IMR-90 (cell line): ENCODE data around the gene DACT2. TPM values are rescaled to one million over a fixed set of nuclear protein-coding genes. Genes with fewer than 3 reads are reported as not detected.

Experiments used
- ATAC-seq: fragments of 200-7000 bp; cut with Tn5 transposase; 2 replicates; pipeline ENCODE4 v1.9.1; 2020; ENCODE audit warnings: low read depth, mild to moderate bottlenecking, moderate library complexity
- BruUV-seq: library from RNA; stranded (reverse); fragments of 400-500 nt; replicated peaks from 2 replicates; lab custom pipeline; 2021; lab: Mats Ljungman, UMichigan
- CTCF ChIA-PET: fragments of 300-600 bp; formaldehyde crosslinking; extraction: SDS; loops from one replicate; lab custom pipeline; 2021; ENCODE audit warnings: antibody characterized with exemption; lab: Yijun Ruan, JAX
- POLR2A ChIA-PET: fragments of 300-600 bp; sonication (Branson Sonifier 250); formaldehyde crosslinking; loops from one replicate; lab custom pipeline; 2022; ENCODE audit warnings: antibody characterized with exemption; ENCODE audit not compliant: unreplicated experiment; lab: Charles Lee
- DNase-seq: peaks from one replicate; pipeline ENCODE4 v3.0.0; 2013
- H2AFZ ChIP-seq: replicated peaks from 2 replicates; pipeline ENCODE3; 2013; ENCODE audit warnings: low read length, mild to moderate bottlenecking; ENCODE audit not compliant: poor library complexity
- H2AK5ac ChIP-seq: 2 replicates; pipeline ENCODE4 v1.6.1; 2013; ENCODE audit warnings: low read depth, low read length, inconsistent platforms
- H2AK9ac ChIP-seq: replicated peaks from 2 replicates; pipeline ENCODE3; 2013; ENCODE audit warnings: mild to moderate bottlenecking, low read depth, low read length, moderate library complexity; ENCODE audit not compliant: poor library complexity
- H2BK120ac ChIP-seq: 2 replicates; pipeline ENCODE4 v1.6.1; 2013; ENCODE audit warnings: low read depth, low read length, inconsistent platforms
- H2BK15ac ChIP-seq: 3 replicates; pipeline ENCODE4 v1.6.1; 2013; ENCODE audit warnings: low read depth, low read length, inconsistent platforms
- H2BK20ac ChIP-seq: 2 replicates; pipeline ENCODE4 v1.6.1; 2013; ENCODE audit warnings: low read depth, mild to moderate bottlenecking, inconsistent platforms, low read length, moderate library complexity
- H2BK5ac ChIP-seq: 2 replicates; pipeline ENCODE4 v1.6.1; 2013; ENCODE audit warnings: mild to moderate bottlenecking, low read depth, low read length, inconsistent platforms; ENCODE audit not compliant: poor library complexity, severe bottlenecking
- H3K14ac ChIP-seq: replicated peaks from 2 replicates; pipeline ENCODE4 v1.6.1; 2013; ENCODE audit warnings: low read depth, low read length, inconsistent platforms
- H3K18ac ChIP-seq: 2 replicates; pipeline ENCODE4 v1.6.1; 2013; ENCODE audit warnings: low read depth, low read length, control low read depth
- H3K23ac ChIP-seq: 2 replicates; pipeline ENCODE4 v1.6.1; 2013; ENCODE audit warnings: low read depth, low read length, inconsistent platforms
- H3K27ac ChIP-seq: 2 replicates; pipeline ENCODE4 v1.5.1; 2013; ENCODE audit warnings: mild to moderate bottlenecking, control low read depth, low read length; ENCODE audit not compliant: insufficient read depth
- H3K27me3 ChIP-seq: 2 replicates; pipeline ENCODE4 v1.6.1; 2013; ENCODE audit warnings: low read length; ENCODE audit not compliant: control insufficient read depth, insufficient read depth
- H3K36me3 ChIP-seq: 2 replicates; pipeline ENCODE4 v1.6.1; 2013; ENCODE audit warnings: low read length, mixed read lengths; ENCODE audit not compliant: control insufficient read depth, insufficient read depth
- H3K4ac ChIP-seq: 2 replicates; pipeline ENCODE4 v1.6.1; 2013; ENCODE audit warnings: low read depth, low read length, inconsistent platforms
- H3K4me1 ChIP-seq: 2 replicates; pipeline ENCODE4 v1.6.1; 2013; ENCODE audit warnings: low read length, mixed read lengths; ENCODE audit not compliant: control insufficient read depth, insufficient read depth
- H3K4me2 ChIP-seq: 2 replicates; pipeline ENCODE4 v1.6.1; 2013; ENCODE audit warnings: low read depth, mild to moderate bottlenecking, control low read depth, low read length, moderate library complexity
- H3K4me3 ChIP-seq: 2 replicates; pipeline ENCODE4 v1.5.1; 2013; ENCODE audit warnings: low read depth, mild to moderate bottlenecking, control low read depth, low read length, moderate library complexity; ENCODE audit not compliant: insufficient read depth
- H3K56ac ChIP-seq: 2 replicates; pipeline ENCODE4 v1.6.1; 2013; ENCODE audit warnings: low read length, inconsistent platforms; ENCODE audit not compliant: insufficient read depth; ENCODE audit errors: extremely low read depth
- H3K79me1 ChIP-seq, 2 experiments: 2 replicates each; pipeline ENCODE4 v1.6.1; 2013; ENCODE audit warnings: low read length in 2 of 2, inconsistent platforms in 1 of 2, low read depth in 1 of 2
- H3K9ac ChIP-seq: 2 replicates; pipeline ENCODE4 v1.6.1; 2013; ENCODE audit warnings: low read depth, low read length, control low read depth
- H3K9me1 ChIP-seq: 2 replicates; pipeline ENCODE4 v1.6.1; 2013; ENCODE audit warnings: low read length, inconsistent platforms; ENCODE audit not compliant: insufficient read depth
- H3K9me3 ChIP-seq: 2 replicates; pipeline ENCODE4 v1.6.1; 2013; ENCODE audit warnings: low read length; ENCODE audit not compliant: control insufficient read depth, insufficient read depth
- H4K20me1 ChIP-seq: 2 replicates; pipeline ENCODE4 v1.6.1; 2013; ENCODE audit warnings: low read length, inconsistent platforms; ENCODE audit not compliant: insufficient read depth
- H4K5ac ChIP-seq: 2 replicates; pipeline ENCODE4 v1.6.1; 2013; ENCODE audit warnings: mild to moderate bottlenecking, low read depth, low read length, control low read depth
- H4K8ac ChIP-seq, 2 experiments: 2 replicates each; pipeline ENCODE4 v1.6.1; 2013; ENCODE audit warnings: low read depth in 2 of 2, low read length in 2 of 2, control low read depth in 1 of 2, inconsistent platforms in 1 of 2
- H4K91ac ChIP-seq: 2 replicates; pipeline ENCODE4 v1.6.1; 2013; ENCODE audit warnings: low read depth, low read length, inconsistent platforms; ENCODE audit not compliant: insufficient read depth
- CEBPB ChIP-seq: IDR thresholded peaks from 2 replicates; pipeline ENCODE4 v1.6.1; 2012; ENCODE audit warnings: low read depth, low read length, improper control_type of control experiment
- CHD1 ChIP-seq: IDR thresholded peaks from 2 replicates; pipeline ENCODE4 v1.6.1; 2012; ENCODE audit warnings: low read depth, low read length, improper control_type of control experiment
- ELK1 ChIP-seq: fragments of 150-350 bp; IDR thresholded peaks from 2 replicates; pipeline ENCODE4 v1.6.1; 2016; ENCODE audit warnings: low read depth, mild to moderate bottlenecking, low read length, moderate library complexity, borderline replicate concordance
- FOS ChIP-seq: fragments of 150-350 bp; IDR thresholded peaks from 2 replicates; pipeline ENCODE4 v1.6.1; 2016; ENCODE audit warnings: low read depth, low read length
- POLR2A ChIP-seq: IDR thresholded peaks from 2 replicates; pipeline ENCODE4 v1.6.1; 2012; ENCODE audit warnings: mild to moderate bottlenecking, low read depth, low read length
- WGBS, 2 experiments: methylation state at CpG; one replicate each; pipeline versions ENCODE4 v1.1.5 to v1.1.7; 2013; ENCODE audit warnings: missing lambda C conversion rate in 2 of 2; ENCODE audit not compliant: insufficient read length in 1 of 2; ENCODE audit errors: extremely low coverage in 2 of 2; 5-methylcytosine and 5-hydroxymethylcytosine counted together
- dilution Hi-C: fragments of 300-500 bp; cut with HindIII; formaldehyde crosslinking; loops from one replicate; pipeline ENCODE4 v1.14.3; 2018; ENCODE audit warnings: low sequenced_read_pairs; ENCODE audit not compliant: unreplicated experiment
- in situ Hi-C: fragments of 300-500 bp; cut with MboI; formaldehyde crosslinking; loops from 3 replicates; pipeline ENCODE4 v1.14.3; 2019; ENCODE audit warnings: low sequenced_read_pairs, inconsistent platforms, mixed read lengths
- intact Hi-C: fragments of 100-400 bp; cut with micrococcal nuclease; formaldehyde crosslinking; loops from 2 replicates; pipeline ENCODE4 v1.10.0; 2022
- polyA plus RNA-seq, 3 experiments: library from polyadenylated mRNA; depleted of rRNA; stranded (reverse); fragments of >200 nt; gene quantifications; 2 replicates each; pipeline ENCODE4 v1.2.3, GENCODE V29; 2012; ENCODE audit warnings: low replicate concordance in 1 of 3
- total RNA-seq: library from RNA; depleted of rRNA; stranded (reverse); fragments of >200 nt; gene quantifications from 2 replicates; pipeline ENCODE4 v1.2.3, GENCODE V29; 2012

DACT2 gene
- total and polyA plus RNA-seq, 2 of the 4 experiments (the other 2 are of a cell fraction), result not detected

GRCh38 chr6:168301648-168302398 lies 17.8 kb downstream of the DACT2 start:
- ATAC-seq (no peak), DNase-seq (no peak)
- Histone ChIP-seq H3K4me3 (no peak overlapping the region), H3K9me3 (peaks cover 40% of the 10 kb centered on the region), H3K4me2 (no peak overlapping the region), H3K4me1 (no peaks in the 10 kb centered on the region), H3K14ac (no peak overlapping the region), H3K9me1 (no peaks in the 10 kb centered on the region), H2BK15ac (no peak overlapping the region), H3K27me3 (no peaks in the 10 kb centered on the region), H3K56ac (no peak overlapping the region), H2AFZ (no peak overlapping the region), H3K27ac (no peak overlapping the region), H4K8ac (no peak overlapping the region), H2AK5ac (no peak overlapping the region), H3K36me3 (no peaks in the 10 kb centered on the region), H3K79me1 (no peaks in the 10 kb centered on the region), H3K4ac (no peak overlapping the region), H2AK9ac (no peak overlapping the region), H4K91ac (no peak overlapping the region), H2BK120ac (no peak overlapping the region), H3K18ac (no peak overlapping the region), H2BK20ac (no peak overlapping the region), H4K5ac (no peak overlapping the region), H3K9ac (no peak overlapping the region), H3K23ac (no peak overlapping the region), H4K20me1 (no peaks in the 10 kb centered on the region), H2BK5ac (no peak overlapping the region)
- CTCF ChIA-PET, result no interaction called here
- dilution Hi-C loops (no loop called here), in situ Hi-C loops (no loop called here), intact Hi-C loops (no loop called here)
- BruUV-seq, result no TSS peak
- TF ChIP-seq FOS (no peak), CEBPB (no peak), POLR2A (no peak), CHD1 (no peak), ELK1 (no peak)
- POLR2A ChIA-PET, result no interaction called here
- WGBS, 2 experiments, result 37% methylated on average over 5 of the region's 16 CpGs; no CpG with 5 or more reads in 1 of the 2 experiments
